Naive thymus-derived CD4-positive, alpha-beta T cell (primary cell): Measurements from ENCODE around the gene TNS3. TPM values are rescaled to one million over a fixed set of nuclear protein-coding genes. Genes with fewer than 3 reads are reported as not detected.

Source experiments
- ATAC-seq: fragments of 150-1000 bp; cut with Tn5 transposase; 2 replicates; pipeline ENCODE4 v1.10.0; 2021; ENCODE audit warnings: mild to moderate bottlenecking, moderate library complexity
- CTCF ChIA-PET: fragments of 350-600 bp; sonication (Branson Sonifier 250); formaldehyde crosslinking; loops from one replicate; lab custom pipeline; 2021; ENCODE audit warnings: antibody characterized with exemption; lab: Charles Lee
- POLR2A ChIA-PET: fragments of 350-600 bp; sonication (Branson Sonifier 250); formaldehyde crosslinking; loops from one replicate; lab custom pipeline; 2021; ENCODE audit warnings: antibody characterized with exemption, inconsistent platforms; lab: Charles Lee
- DNase-seq, 9 donors: peaks; one replicate each; pipeline versions ENCODE4 v3.0.0 to v3.0.0-alpha.2; 2020 to 2022; ENCODE audit warnings: mixed read lengths in 1 of 9
- H3K27ac ChIP-seq: one replicate; pipeline ENCODE4 v1.7.0; 2013; ENCODE audit warnings: mild to moderate bottlenecking, low read depth, low read length, moderate library complexity
- H3K27me3 ChIP-seq, 2 donors: one replicate each; pipeline ENCODE4 v1.7.0; 2013; ENCODE audit warnings: low read length in 2 of 2, mild to moderate bottlenecking in 2 of 2, moderate library complexity in 2 of 2; ENCODE audit not compliant: control insufficient read depth in 2 of 2, insufficient read depth in 2 of 2
- H3K36me3 ChIP-seq, 3 experiments: 1 replicate in 2 of 3; 2 replicates in 1 of 3; pipeline ENCODE4 v1.7.0; 2013; ENCODE audit warnings: low read length in 3 of 3, mild to moderate bottlenecking in 3 of 3, moderate library complexity in 1 of 3; ENCODE audit not compliant: insufficient read depth in 3 of 3, control insufficient read depth in 2 of 3
- H3K4me1 ChIP-seq, 2 donors: one replicate each; pipeline ENCODE4 v1.7.0; 2013; ENCODE audit warnings: low read length in 2 of 2, mild to moderate bottlenecking in 2 of 2, moderate library complexity in 1 of 2; ENCODE audit not compliant: control insufficient read depth in 2 of 2, insufficient read depth in 2 of 2
- H3K4me3 ChIP-seq: 2 replicates; pipeline ENCODE4 v1.7.0; 2013; ENCODE audit warnings: mild to moderate bottlenecking, low read length
- H3K9me3 ChIP-seq, 3 experiments: 1 replicate in 2 of 3; 2 replicates in 1 of 3; pipeline ENCODE4 v1.7.0; 2013; ENCODE audit warnings: low read length in 3 of 3; ENCODE audit not compliant: control insufficient read depth in 2 of 3
- H3K27ac Mint-ChIP-seq, 9 donors: one replicate each; pipeline ENCODE4 v1.8.0; 2020 to 2022; ENCODE audit warnings: mixed read lengths in 9 of 9, mild to moderate bottlenecking in 8 of 9, moderate library complexity in 5 of 9, inconsistent platforms in 2 of 9
- H3K27me3 Mint-ChIP-seq, 5 donors: one replicate each; pipeline ENCODE4 v1.8.0; 2021 to 2022; ENCODE audit warnings: mixed read lengths in 5 of 5, mild to moderate bottlenecking in 1 of 5
- H3K36me3 Mint-ChIP-seq, 5 donors: one replicate each; pipeline ENCODE4 v1.8.0; 2020 to 2022; ENCODE audit warnings: mixed read lengths in 5 of 5, mild to moderate bottlenecking in 3 of 5, inconsistent platforms in 1 of 5
- H3K4me1 Mint-ChIP-seq, 7 donors: one replicate each; pipeline ENCODE4 v1.8.0; 2020 to 2022; ENCODE audit warnings: mixed read lengths in 7 of 7, mild to moderate bottlenecking in 3 of 7, inconsistent platforms in 1 of 7
- H3K4me3 Mint-ChIP-seq, 10 donors: one replicate each; pipeline ENCODE4 v1.8.0; 2020 to 2022; ENCODE audit warnings: mild to moderate bottlenecking in 10 of 10, mixed read lengths in 10 of 10, moderate library complexity in 6 of 10, inconsistent platforms in 2 of 10
- H3K9me3 Mint-ChIP-seq, 11 donors: one replicate each; pipeline ENCODE4 v1.8.0; 2020 to 2022; ENCODE audit warnings: mixed read lengths in 11 of 11, mild to moderate bottlenecking in 4 of 11, inconsistent platforms in 1 of 11, moderate library complexity in 1 of 11
- intact Hi-C, 2 donors: fragments of 100-400 bp; cut with micrococcal nuclease; formaldehyde crosslinking; loops; one replicate each; pipeline ENCODE4 v1.15.1; 2023
- polyA plus RNA-seq, 2 donors: library from polyadenylated mRNA; unstranded; fragments of 300-500 nt; fragmentation: Illumina TruSeq; gene quantifications; one replicate each; pipeline ENCODE4 v1.2.3, GENCODE V29; 2021
- total RNA-seq, 6 experiments: library from RNA in 5 of 6; stranded (reverse) in 5 of 6; gene quantifications; 1 replicate in 5 of 6; 2 replicates in 1 of 6; pipeline ENCODE4 v1.2.3 and lab custom pipeline; 2021 to 2026

Gene TNS3
- total and polyA plus RNA-seq, 7 experiments from 2014 or later, result 0.85 to 38.3 (median 2.6) TPM; not detected in 2

DNA sequence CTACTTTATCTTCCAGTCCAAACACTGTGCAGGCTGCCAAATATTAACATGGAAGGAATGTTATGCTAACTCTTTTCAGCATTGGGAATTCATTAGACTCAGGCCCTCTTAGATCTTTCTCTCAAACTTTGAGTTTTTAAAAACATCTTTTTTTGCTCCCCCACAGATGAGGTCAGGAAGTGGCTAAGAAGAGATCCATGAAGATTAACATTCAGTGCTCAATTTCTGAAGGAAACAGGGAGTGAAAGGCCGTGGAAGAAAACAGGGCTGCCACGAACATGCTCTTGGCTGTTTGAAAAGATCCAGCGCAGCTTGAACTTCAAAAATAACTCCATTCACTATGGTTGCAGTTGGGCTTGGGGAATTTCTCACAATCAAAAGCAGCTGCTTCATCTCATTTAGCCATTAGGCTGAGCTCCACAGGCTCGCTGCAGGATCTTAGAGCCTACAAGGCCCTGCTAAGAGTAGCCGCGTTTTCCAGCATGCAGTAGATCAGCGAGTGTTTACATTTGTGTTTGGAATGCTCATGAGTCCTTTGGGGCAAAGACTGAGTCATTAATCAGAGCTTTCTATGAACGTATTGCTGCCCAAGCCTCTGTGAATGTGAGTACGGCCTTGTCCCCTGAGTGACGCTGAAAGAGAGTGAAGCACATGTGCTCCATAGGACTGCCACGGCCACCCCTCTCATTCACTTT lies 41.2 kb upstream of the TNS3 start:
- H3K4me1 ChIP-seq, result no peaks in the 10 kb centered on the region
- no peak overlapping the region for H3K4me3 Mint-ChIP-seq
- no peak for DNase-seq
- CTCF ChIA-PET, result no interaction called here
- no peaks in the 10 kb centered on the region for H3K9me3 ChIP-seq
- peaks cover 0 to 3% (median 0%) of the 10 kb centered on the region in 11 donors for H3K9me3 Mint-ChIP-seq
- H3K4me3 ChIP-seq, result no peak overlapping the region
- H3K27me3 Mint-ChIP-seq, result no peaks in the 10 kb centered on the region
- no peaks in the 10 kb centered on the region for H3K36me3 ChIP-seq
- H3K4me1 Mint-ChIP-seq, result peaks cover 0 to 10% (median 0%) of the 10 kb centered on the region in 7 donors
- no peak overlapping the region for H3K27ac Mint-ChIP-seq
- POLR2A ChIA-PET, result no interaction called here
- H3K27me3 ChIP-seq, result no peaks in the 10 kb centered on the region
- H3K27ac ChIP-seq, result no peak overlapping the region
- no peak for ATAC-seq
- H3K36me3 Mint-ChIP-seq, result no peaks in the 10 kb centered on the region
- intact Hi-C loops, result no loop called here

DNA sequence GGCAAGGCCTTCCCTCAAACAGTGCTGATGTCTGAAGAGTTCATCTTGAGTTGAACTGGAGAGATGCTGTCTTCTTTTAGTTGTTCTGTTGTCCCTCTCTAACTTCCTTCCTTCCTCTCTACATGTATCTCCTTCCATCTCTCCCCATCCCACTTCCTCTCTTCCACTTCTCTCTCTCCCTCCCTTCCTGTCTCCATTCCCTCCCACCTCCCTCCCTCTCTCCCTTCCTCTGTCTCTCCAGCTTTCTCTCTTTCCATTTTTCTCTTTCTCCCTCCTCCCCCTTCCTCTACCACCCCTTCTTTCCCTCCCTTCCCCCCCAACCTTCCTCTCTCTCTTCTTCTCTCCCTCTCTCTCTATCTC lies 40.7 kb upstream of the TNS3 start:
- POLR2A ChIA-PET, result no interaction called here
- H3K4me1 Mint-ChIP-seq, result peaks cover 0 to 10% (median 0%) of the 10 kb centered on the region in 7 donors
- DNase-seq (no peak), ATAC-seq (no peak)
- H3K4me1 ChIP-seq, result no peaks in the 10 kb centered on the region
- H3K36me3 ChIP-seq, result no peaks in the 10 kb centered on the region
- H3K36me3 Mint-ChIP-seq, result no peaks in the 10 kb centered on the region
- no peaks in the 10 kb centered on the region for H3K9me3 ChIP-seq
- no peak overlapping the region for H3K4me3 ChIP-seq
- intact Hi-C loops, result no loop called here
- no peak overlapping the region for H3K27ac ChIP-seq
- H3K27me3 Mint-ChIP-seq, result no peaks in the 10 kb centered on the region
- no peaks in the 10 kb centered on the region for H3K27me3 ChIP-seq
- CTCF ChIA-PET, result no interaction called here
- H3K27ac Mint-ChIP-seq, result no peak overlapping the region
- H3K9me3 Mint-ChIP-seq, result peaks cover 0 to 3% (median 0%) of the 10 kb centered on the region in 11 donors
- no peak overlapping the region for H3K4me3 Mint-ChIP-seq

- Mint-ChIP-seq H3K36me3 (no peaks in the 10 kb centered on the region), H3K4me1 (peaks cover 0 to 10% (median 0%) of the 10 kb centered on the region in 7 donors), H3K27ac (no peak overlapping the region), H3K4me3 (no peak overlapping the region), H3K27me3 (no peaks in the 10 kb centered on the region), H3K9me3 (peaks cover 0 to 3% (median 0%) of the 10 kb centered on the region in 11 donors)
- Histone ChIP-seq H3K4me1 (no peaks in the 10 kb centered on the region), H3K27ac (no peak overlapping the region), H3K27me3 (no peaks in the 10 kb centered on the region), H3K4me3 (no peak overlapping the region), H3K9me3 (no peaks in the 10 kb centered on the region), H3K36me3 (no peaks in the 10 kb centered on the region)
- no peak for DNase-seq
- POLR2A ChIA-PET, result no interaction called here
- CTCF ChIA-PET, result no interaction called here
- intact Hi-C loops, result no loop called here
- no peak for ATAC-seq
Observed at GRCh38 chr7:47621979-47622561, 40.2 kb upstream of the TNS3 start.

DNA sequence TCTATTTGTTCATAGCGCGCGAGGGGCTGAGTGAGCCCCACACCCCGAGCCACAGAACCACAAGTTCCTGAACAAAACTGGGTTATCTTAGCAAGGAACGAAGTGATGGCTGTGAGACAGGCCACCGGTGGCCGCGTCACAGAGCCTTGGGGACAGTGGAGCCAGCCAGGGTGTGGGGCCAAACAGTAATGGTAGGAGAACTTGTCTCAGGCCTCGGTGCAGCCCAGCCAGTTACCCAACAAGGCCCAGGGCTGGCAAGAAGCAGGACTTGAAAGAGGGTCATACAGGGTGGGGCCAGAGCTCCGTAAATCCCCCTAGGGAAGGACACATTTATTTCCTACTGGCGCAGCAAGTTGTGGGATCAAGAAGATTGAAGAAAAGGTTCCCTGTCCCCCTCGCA lies 39.4 kb upstream of the TNS3 start:
- no peak overlapping the region for H3K27ac Mint-ChIP-seq
- peaks cover 0 to under 1% (median 0%) of the 10 kb centered on the region in 11 donors for H3K9me3 Mint-ChIP-seq
- intact Hi-C loops, result no loop called here

GRCh38 chr7:47619806-47620205 lies 37.9 kb upstream of the TNS3 start:
- Histone ChIP-seq H3K27me3 (no peaks in the 10 kb centered on the region), H3K4me1 (no peaks in the 10 kb centered on the region), H3K9me3 (no peaks in the 10 kb centered on the region), H3K36me3 (no peaks in the 10 kb centered on the region), H3K4me3 (no peak overlapping the region), H3K27ac (no peak overlapping the region)
- CTCF ChIA-PET, result no interaction called here
- Mint-ChIP-seq H3K27ac (no peak overlapping the region), H3K4me3 (no peak overlapping the region), H3K27me3 (no peaks in the 10 kb centered on the region), H3K4me1 (peaks cover 0 to 10% (median 0%) of the 10 kb centered on the region in 7 donors), H3K9me3 (no peaks in the 10 kb centered on the region), H3K36me3 (no peaks in the 10 kb centered on the region)
- intact Hi-C loops, result no loop called here
- DNase-seq, result no peak
- ATAC-seq, result no peak
- POLR2A ChIA-PET, result no interaction called here

More for the DNA sequence above, 39.4 kb upstream of the TNS3 start:
- no peaks in the 10 kb centered on the region for H3K9me3 ChIP-seq
- Mint-ChIP-seq H3K27me3 (no peaks in the 10 kb centered on the region), H3K4me1 (peaks cover 0 to 10% (median 0%) of the 10 kb centered on the region in 7 donors), H3K4me3 (no peak overlapping the region), H3K36me3 (no peaks in the 10 kb centered on the region)
- H3K4me1 ChIP-seq, result no peaks in the 10 kb centered on the region
- H3K36me3 ChIP-seq, result no peaks in the 10 kb centered on the region
- no peaks in the 10 kb centered on the region for H3K27me3 ChIP-seq
- H3K27ac ChIP-seq, result no peak overlapping the region
- CTCF ChIA-PET, result no interaction called here
- no peak for ATAC-seq
- H3K4me3 ChIP-seq, result no peak overlapping the region
- no peak for DNase-seq
- POLR2A ChIA-PET, result no interaction called here

DNA sequence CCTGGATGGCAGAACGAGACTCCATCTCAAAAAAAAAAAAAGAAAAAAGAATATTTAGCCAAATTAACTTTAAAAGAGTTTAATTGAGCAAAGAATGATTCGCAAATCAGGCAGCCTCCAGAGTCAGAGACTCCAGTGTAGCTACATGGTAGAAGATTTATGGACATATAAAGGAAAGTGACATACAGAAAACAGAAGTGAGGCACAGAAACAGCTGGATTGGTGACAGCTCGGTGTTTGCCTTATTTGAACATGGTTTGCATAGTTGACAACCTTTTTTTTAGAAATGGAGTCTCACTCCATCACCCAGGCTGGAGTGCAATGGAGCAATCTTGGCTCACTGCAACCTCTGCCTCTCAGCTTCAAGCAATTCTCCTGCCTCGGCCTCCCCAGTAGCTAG lies 35.2 kb upstream of the TNS3 start:
- Mint-ChIP-seq H3K4me1 (peaks cover 0 to 3% (median 0%) of the 10 kb centered on the region in 7 donors), H3K27ac (no peak overlapping the region), H3K9me3 (no peaks in the 10 kb centered on the region), H3K4me3 (no peak overlapping the region), H3K27me3 (no peaks in the 10 kb centered on the region), H3K36me3 (no peaks in the 10 kb centered on the region)
- H3K36me3 ChIP-seq, result no peaks in the 10 kb centered on the region
- no peaks in the 10 kb centered on the region for H3K9me3 ChIP-seq
- ChIA-PET POLR2A (no interaction called here), CTCF (no interaction called here)
- intact Hi-C loops, result no loop called here
- no peak overlapping the region for H3K27ac ChIP-seq
- no peak overlapping the region for H3K4me3 ChIP-seq
- no peaks in the 10 kb centered on the region for H3K27me3 ChIP-seq
- DNase-seq (no peak), ATAC-seq (no peak)
- no peaks in the 10 kb centered on the region for H3K4me1 ChIP-seq

DNA sequence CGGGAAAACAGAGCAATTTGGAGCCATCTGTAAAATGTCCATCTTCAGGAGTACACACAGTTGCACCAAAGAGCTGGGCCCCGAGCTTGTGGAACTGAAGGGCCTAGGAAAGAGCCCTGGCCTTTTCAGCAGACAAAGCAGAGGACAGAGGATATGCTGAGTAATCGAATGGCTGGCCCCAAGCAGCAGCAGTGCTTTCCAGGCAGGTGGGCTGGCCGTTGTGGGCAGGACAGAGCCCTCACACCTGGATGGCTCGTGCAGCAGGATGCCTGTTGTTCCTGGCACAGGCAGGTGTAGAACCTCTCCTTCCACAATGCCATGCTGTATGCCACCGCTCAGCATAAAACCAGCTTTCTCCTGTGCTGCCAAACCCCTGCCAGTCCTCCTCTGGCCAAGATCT lies 32.5 kb upstream of the TNS3 start:
- no peaks in the 10 kb centered on the region for H3K9me3 ChIP-seq
- POLR2A ChIA-PET, result no interaction called here
- H3K4me3 Mint-ChIP-seq, result no peak overlapping the region
- CTCF ChIA-PET, result no interaction called here
- ATAC-seq, result no peak
- no peaks in the 10 kb centered on the region for H3K27me3 Mint-ChIP-seq
- intact Hi-C loops, result no loop called here
- no peak overlapping the region for H3K4me3 ChIP-seq
- H3K27me3 ChIP-seq, result no peaks in the 10 kb centered on the region
- H3K36me3 Mint-ChIP-seq, result no peaks in the 10 kb centered on the region
- no peaks in the 10 kb centered on the region for H3K36me3 ChIP-seq
- H3K4me1 ChIP-seq, result no peaks in the 10 kb centered on the region
- no peak overlapping the region for H3K27ac Mint-ChIP-seq
- H3K27ac ChIP-seq, result no peak overlapping the region
- H3K9me3 Mint-ChIP-seq, result no peaks in the 10 kb centered on the region
- no peaks in the 10 kb centered on the region for H3K4me1 Mint-ChIP-seq
- no peak for DNase-seq
